Naive B cell (primary cell): Measurements from ENCODE around the gene RAD18. TPM values are rescaled to one million over a fixed set of nuclear protein-coding genes. Genes with fewer than 3 reads are reported as not detected.

Source experiments
- ATAC-seq, 2 donors: fragments of 150-1000 bp; cut with Tn5 transposase; 2 replicates each; pipeline ENCODE4 v1.10.0; 2021; ENCODE audit warnings: low read depth in 2 of 2, mild to moderate bottlenecking in 2 of 2, moderate library complexity in 2 of 2
- DNase-seq: peaks from one replicate; pipeline ENCODE4 v3.0.0; 2022
- H3K27ac Mint-ChIP-seq, 6 donors: one replicate each; pipeline ENCODE4 v1.8.0; 2020 to 2022; ENCODE audit warnings: mild to moderate bottlenecking in 6 of 6, mixed read lengths in 6 of 6, moderate library complexity in 5 of 6, inconsistent platforms in 2 of 6
- H3K27me3 Mint-ChIP-seq, 3 donors: one replicate each; pipeline ENCODE4 v1.8.0; 2021 to 2022; ENCODE audit warnings: mixed read lengths in 3 of 3, mild to moderate bottlenecking in 1 of 3
- H3K36me3 Mint-ChIP-seq, 2 donors: one replicate each; pipeline ENCODE4 v1.8.0; 2020 to 2022; ENCODE audit warnings: mixed read lengths in 2 of 2, inconsistent platforms in 1 of 2, mild to moderate bottlenecking in 1 of 2
- H3K4me1 Mint-ChIP-seq, 3 donors: one replicate each; pipeline ENCODE4 v1.8.0; 2020 to 2022; ENCODE audit warnings: mixed read lengths in 3 of 3, inconsistent platforms in 1 of 3, mild to moderate bottlenecking in 1 of 3, moderate library complexity in 1 of 3
- H3K4me3 Mint-ChIP-seq, 8 donors: one replicate each; pipeline ENCODE4 v1.8.0; 2020 to 2022; ENCODE audit warnings: mild to moderate bottlenecking in 8 of 8, mixed read lengths in 8 of 8, moderate library complexity in 8 of 8, inconsistent platforms in 2 of 8
- H3K9me3 Mint-ChIP-seq, 7 donors: one replicate each; pipeline ENCODE4 v1.8.0; 2020 to 2022; ENCODE audit warnings: mixed read lengths in 7 of 7, mild to moderate bottlenecking in 5 of 7, inconsistent platforms in 2 of 7, moderate library complexity in 1 of 7
- polyA plus RNA-seq, 6 donors: library from polyadenylated mRNA; unstranded; fragments of 300-500 nt; fragmentation: Illumina TruSeq; gene quantifications; one replicate each; pipeline ENCODE4 v1.2.3, GENCODE V29; 2021; ENCODE audit warnings: low read depth in 6 of 6

Gene RAD18
- polyA plus RNA-seq, 6 donors from 2014 or later: 13.5 to 20.9 (median 19.0) TPM

GRCh38 chr3:8945890-8946600 is 17.2 kb downstream of the RAD18 start:
- peaks cover 0 to 6% (median 4%) of the 10 kb centered on the region in 3 donors for H3K4me1 Mint-ChIP-seq
- H3K27ac Mint-ChIP-seq: no peak overlapping the region
- peaks cover 10 to 19% (median 17%) of the 10 kb centered on the region in 7 donors for H3K9me3 Mint-ChIP-seq
- H3K36me3 Mint-ChIP-seq: peaks cover 23 to 32% of the 10 kb centered on the region in 2 donors
- H3K27me3 Mint-ChIP-seq: no peaks in the 10 kb centered on the region
- ATAC-seq (no peak), DNase-seq (no peak)
- H3K4me3 Mint-ChIP-seq: no peak overlapping the region

- DNase-seq: no peak
- Mint-ChIP-seq H3K27ac (peak overlapping the region in 1 of 6 donors; percentile 78), H3K4me3 (no peak overlapping the region), H3K4me1 (no peaks in the 10 kb centered on the region), H3K9me3 (peaks cover 10 to 19% (median 17%) of the 10 kb centered on the region in 7 donors), H3K27me3 (no peaks in the 10 kb centered on the region), H3K36me3 (peaks cover 35 to 46% of the 10 kb centered on the region in 2 donors)
- no peak for ATAC-seq
These were observed 20.4 kb downstream of the RAD18 start for GRCh38 chr3:8942746-8943488.

- DNase-seq: no peak
- peaks cover 10 to 19% (median 17%) of the 10 kb centered on the region in 7 donors for H3K9me3 Mint-ChIP-seq
- peaks cover 35 to 46% of the 10 kb centered on the region in 2 donors for H3K36me3 Mint-ChIP-seq
- no peaks in the 10 kb centered on the region for H3K4me1 Mint-ChIP-seq
- H3K27me3 Mint-ChIP-seq: no peaks in the 10 kb centered on the region
- H3K27ac Mint-ChIP-seq: no peak overlapping the region
- ATAC-seq: no peak
- H3K4me3 Mint-ChIP-seq: no peak overlapping the region
These were observed 21.2 kb downstream of the RAD18 start for GRCh38 chr3:8942115-8942514.

GRCh38 chr3:8938021-8938420 is 25.3 kb downstream of the RAD18 start:
- peak in 1 of 2 donors; percentile 30 for ATAC-seq
- peaks cover 29 to 33% of the 10 kb centered on the region in 2 donors for H3K36me3 Mint-ChIP-seq

GRCh38 chr3:8937064-8938020 is 25.9 kb downstream of the RAD18 start:
- DNase-seq (no peak), ATAC-seq (no peak)
- Mint-ChIP-seq H3K27me3 (no peaks in the 10 kb centered on the region), H3K27ac (no peak overlapping the region), H3K4me1 (no peaks in the 10 kb centered on the region), H3K4me3 (no peak overlapping the region), H3K9me3 (peaks cover 0 to 2% (median 0%) of the 10 kb centered on the region in 7 donors), H3K36me3 (peaks cover 22 to 26% of the 10 kb centered on the region in 2 donors)

More at GRCh38 chr3:8938021-8938420, 25.3 kb downstream of the RAD18 start:
- DNase-seq: no peak
- H3K27me3 Mint-ChIP-seq: no peaks in the 10 kb centered on the region
- no peak overlapping the region for H3K27ac Mint-ChIP-seq
- H3K4me3 Mint-ChIP-seq: no peak overlapping the region
- H3K4me1 Mint-ChIP-seq: no peaks in the 10 kb centered on the region
- H3K9me3 Mint-ChIP-seq: peaks cover 3 to 8% (median 5%) of the 10 kb centered on the region in 7 donors

- DNase-seq (no peak), ATAC-seq (no peak)
- Mint-ChIP-seq H3K36me3 (peaks cover 0 to 12% of the 10 kb centered on the region in 2 donors), H3K27ac (no peak overlapping the region), H3K4me3 (no peak overlapping the region), H3K9me3 (no peaks in the 10 kb centered on the region), H3K27me3 (no peaks in the 10 kb centered on the region), H3K4me1 (no peaks in the 10 kb centered on the region)
These were observed 30.8 kb downstream of the RAD18 start for GRCh38 chr3:8932507-8932906.

GRCh38 chr3:8931342-8931741 is 31.9 kb downstream of the RAD18 start:
- ATAC-seq (no peak), DNase-seq (no peak)
- Mint-ChIP-seq H3K36me3 (peaks cover 0 to 12% of the 10 kb centered on the region in 2 donors), H3K27ac (peak overlapping the region in 2 of 6 donors; percentile 21 to 58), H3K9me3 (peaks cover 0 to 1% (median 0%) of the 10 kb centered on the region in 7 donors), H3K4me3 (no peak overlapping the region), H3K27me3 (no peaks in the 10 kb centered on the region), H3K4me1 (no peaks in the 10 kb centered on the region)

- H3K9me3 Mint-ChIP-seq: peaks cover 0 to 4% (median 0%) of the 10 kb centered on the region in 7 donors
- no peaks in the 10 kb centered on the region for H3K27me3 Mint-ChIP-seq
- H3K27ac Mint-ChIP-seq: no peak overlapping the region
- DNase-seq (no peak), ATAC-seq (no peak)
- H3K36me3 Mint-ChIP-seq: peaks cover 4 to 7% of the 10 kb centered on the region in 2 donors
- no peak overlapping the region for H3K4me3 Mint-ChIP-seq
- no peaks in the 10 kb centered on the region for H3K4me1 Mint-ChIP-seq
These were observed 33.4 kb downstream of the RAD18 start for GRCh38 chr3:8929860-8930259.

GRCh38 chr3:8914491-8914890 is 48.8 kb downstream of the RAD18 start:
- H3K36me3 Mint-ChIP-seq: peaks cover 34 to 36% of the 10 kb centered on the region in 2 donors
- DNase-seq (no peak), ATAC-seq (no peak)
- H3K27ac Mint-ChIP-seq: no peak overlapping the region
- no peak overlapping the region for H3K4me3 Mint-ChIP-seq
- H3K27me3 Mint-ChIP-seq: no peaks in the 10 kb centered on the region
- H3K4me1 Mint-ChIP-seq: no peaks in the 10 kb centered on the region
- H3K9me3 Mint-ChIP-seq: no peaks in the 10 kb centered on the region

GRCh38 chr3:8911781-8912180 is 51.5 kb downstream of the RAD18 start:
- peaks cover 0 to 4% (median 0%) of the 10 kb centered on the region in 3 donors for H3K4me1 Mint-ChIP-seq
- no peak for ATAC-seq
- H3K9me3 Mint-ChIP-seq: no peaks in the 10 kb centered on the region
- peaks cover 39 to 47% of the 10 kb centered on the region in 2 donors for H3K36me3 Mint-ChIP-seq
- H3K27ac Mint-ChIP-seq: no peak overlapping the region
- DNase-seq: no peak
- no peak overlapping the region for H3K4me3 Mint-ChIP-seq
- no peaks in the 10 kb centered on the region for H3K27me3 Mint-ChIP-seq

- peaks cover 0 to 4% (median 0%) of the 10 kb centered on the region in 3 donors for H3K4me1 Mint-ChIP-seq
- no peak overlapping the region for H3K4me3 Mint-ChIP-seq
- ATAC-seq (no peak), DNase-seq (no peak)
- H3K36me3 Mint-ChIP-seq: peaks cover 47% of the 10 kb centered on the region in 2 donors
- H3K9me3 Mint-ChIP-seq: no peaks in the 10 kb centered on the region
- H3K27me3 Mint-ChIP-seq: no peaks in the 10 kb centered on the region
- H3K27ac Mint-ChIP-seq: no peak overlapping the region
These were observed 54.1 kb downstream of the RAD18 start for GRCh38 chr3:8909160-8909559.

- Mint-ChIP-seq H3K4me3 (no peak overlapping the region), H3K27ac (peak overlapping the region in 1 of 6 donors; percentile 22), H3K27me3 (no peaks in the 10 kb centered on the region), H3K9me3 (no peaks in the 10 kb centered on the region), H3K4me1 (no peaks in the 10 kb centered on the region), H3K36me3 (peaks cover 29% of the 10 kb centered on the region in 2 donors)
- no peak for ATAC-seq
- no peak for DNase-seq
These were observed 60.1 kb downstream of the RAD18 start for GRCh38 chr3:8903191-8903590.

GRCh38 chr3:8900869-8901268 is 62.4 kb downstream of the RAD18 start:
- DNase-seq (no peak), ATAC-seq (no peak)
- Mint-ChIP-seq H3K4me3 (no peak overlapping the region), H3K27ac (no peak overlapping the region), H3K27me3 (no peaks in the 10 kb centered on the region), H3K9me3 (no peaks in the 10 kb centered on the region), H3K36me3 (peaks cover 15 to 22% of the 10 kb centered on the region in 2 donors), H3K4me1 (no peaks in the 10 kb centered on the region)
